ENCODE measurements around the gene CNNM3.

- TF ChIP-seq POLR2A (IDR thresholded peaks at IDR 0.05) (no peak), CTCF (IDR thresholded peaks at IDR 0.05) (no peak)
These were observed 21.0 kb upstream of the CNNM3 start for GRCh38 chr2:96795076-96795475.

Measured in adrenal gland (tissue), 5 donors.